ENCODE results near the gene ZNF785. TPM values are rescaled to one million over a fixed set of nuclear protein-coding genes. Genes with fewer than 3 reads are reported as not detected.
A peak's percentile ranks its signal among the peaks of the same experiment; 100 is the strongest.

The ZNF785 gene
- total RNA-seq, 4 donors from 2014 or later = 6.9 to 17.0 (median 12.2) TPM

DNA sequence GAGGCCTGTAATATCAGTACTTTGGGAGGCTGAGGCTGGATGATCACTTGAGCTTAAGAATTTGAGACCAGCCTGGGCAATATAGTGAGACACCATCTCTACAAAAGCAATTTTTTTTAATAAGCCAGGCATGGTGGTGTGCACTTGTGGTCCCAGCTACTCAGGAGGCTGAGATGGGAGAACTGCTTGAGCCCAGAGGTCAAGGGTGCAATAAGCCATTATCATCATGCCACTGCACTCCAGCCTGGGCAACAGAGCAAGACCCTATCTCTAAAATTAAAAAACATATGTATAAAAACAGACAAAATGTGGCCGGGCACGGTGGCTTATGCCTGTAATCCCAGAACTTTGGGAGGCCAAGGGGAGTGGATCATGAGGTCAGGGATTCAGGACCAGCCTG is 3.2 kb upstream of the ZNF785 start:
- no peak overlapping the region for H3K27ac ChIP-seq
- H3K4me3 ChIP-seq = no peak overlapping the region
- TF ChIP-seq EP300 (IDR thresholded peaks at IDR 0.05) = no peak
- no peak for TF ChIP-seq CTCF (IDR thresholded peaks at IDR 0.05)
- TF ChIP-seq POLR2A (IDR thresholded peaks at IDR 0.05) = no peak
- TF ChIP-seq POLR2AphosphoS5 (IDR thresholded peaks at IDR 0.05) = no peak
- H3K36me3 ChIP-seq = peaks cover 0 to 9% of the 10 kb centered on the region in 2 donors
- no peaks in the 10 kb centered on the region for H3K9me3 ChIP-seq
- H3K4me1 ChIP-seq = peaks cover 0 to 31% (median 10%) of the 10 kb centered on the region in 3 donors
- no peak for ATAC-seq
- H3K27me3 ChIP-seq = no peaks in the 10 kb centered on the region
- WGBS, 2 donors (ENCODE audit: low coverage in 1 of 2) = 80 to 93% methylated on average over 1 to 2 of the region's 2 CpGs

DNA sequence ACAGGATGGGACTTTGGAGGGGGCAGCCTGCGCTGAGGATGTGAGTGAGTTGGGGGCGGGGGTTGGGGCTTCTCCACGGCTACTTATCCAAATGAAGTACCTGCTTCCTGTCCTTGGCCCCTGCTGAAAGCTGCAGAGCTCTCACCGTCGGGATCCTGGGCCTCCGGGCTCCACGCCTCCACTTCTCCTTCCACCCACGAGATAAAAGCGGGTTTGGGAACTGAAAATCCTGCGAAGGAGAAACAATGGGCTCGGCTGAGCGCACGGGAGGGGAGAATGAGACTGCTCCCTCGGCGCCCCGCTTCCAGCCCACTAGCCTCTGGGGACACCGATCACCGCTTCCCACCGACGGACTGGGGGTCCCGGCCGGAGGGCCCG is 486 bp downstream of the ZNF785 start:
- TF ChIP-seq POLR2A (IDR thresholded peaks at IDR 0.05) (no peak), EP300 (IDR thresholded peaks at IDR 0.05) (no peak), POLR2AphosphoS5 (IDR thresholded peaks at IDR 0.05) (no peak), CTCF (IDR thresholded peaks at IDR 0.05) (no peak)
- Histone ChIP-seq H3K4me1 (peaks cover 0 to 61% (median 10%) of the 10 kb centered on the region in 3 donors), H3K27ac (peak overlapping the region; percentile 64 to 96 (median 94)), H3K9me3 (no peaks in the 10 kb centered on the region), H3K4me3 (peak overlapping the region; percentile 43 to 81), H3K27me3 (no peaks in the 10 kb centered on the region), H3K36me3 (peaks cover 0 to 39% of the 10 kb centered on the region in 2 donors)
- WGBS, 2 donors (ENCODE audit: low coverage in 1 of 2) = no CpG with 5 or more reads among the region's 23 CpGs
- no peak for ATAC-seq

- Histone ChIP-seq H3K36me3 (peaks cover 0 to 57% of the 10 kb centered on the region in 2 donors), H3K27ac (no peak overlapping the region), H3K27me3 (no peaks in the 10 kb centered on the region), H3K4me3 (no peak overlapping the region), H3K4me1 (peaks cover 0 to 61% (median 10%) of the 10 kb centered on the region in 3 donors), H3K9me3 (no peaks in the 10 kb centered on the region)
- ATAC-seq = no peak
- TF ChIP-seq POLR2AphosphoS5 (IDR thresholded peaks at IDR 0.05) (no peak), CTCF (IDR thresholded peaks at IDR 0.05) (no peak), EP300 (IDR thresholded peaks at IDR 0.05) (no peak), POLR2A (IDR thresholded peaks at IDR 0.05) (no peak)
- WGBS, 2 donors (ENCODE audit: low coverage in 1 of 2) = 86% methylated on average over 25 of the region's 48 CpGs; no CpG with 5 or more reads in 1 of the 2 donors
Measured at GRCh38 chr16:30582611-30583340, 2.7 kb downstream of the ZNF785 start.

DNA sequence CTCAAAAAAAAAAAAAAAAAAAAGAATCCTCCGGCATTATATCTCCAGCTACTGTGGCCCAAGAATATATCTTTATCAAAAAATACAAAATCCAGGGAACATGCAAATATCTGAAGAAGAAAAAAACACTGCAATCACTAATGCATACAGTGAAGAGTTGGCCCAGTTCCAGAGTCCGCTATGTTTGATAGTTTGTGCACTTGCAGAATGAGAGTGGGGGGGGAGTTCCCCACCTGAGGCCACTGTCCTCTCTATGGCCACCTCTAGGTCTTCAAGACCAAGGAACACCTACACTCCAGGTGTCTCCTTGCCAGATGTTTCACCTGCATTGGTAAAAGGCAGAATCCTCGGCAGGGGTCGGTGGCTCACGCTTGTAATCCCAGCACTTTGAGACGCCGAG is 4.0 kb downstream of the ZNF785 start:
- Histone ChIP-seq H3K4me3 (no peak overlapping the region), H3K9me3 (no peaks in the 10 kb centered on the region), H3K4me1 (peaks cover 0 to 52% (median 10%) of the 10 kb centered on the region in 3 donors), H3K27me3 (no peaks in the 10 kb centered on the region), H3K36me3 (peaks cover 0 to 66% of the 10 kb centered on the region in 2 donors), H3K27ac (no peak overlapping the region)
- TF ChIP-seq POLR2A (IDR thresholded peaks at IDR 0.05) (no peak), POLR2AphosphoS5 (IDR thresholded peaks at IDR 0.05) (no peak), CTCF (IDR thresholded peaks at IDR 0.05) (no peak), EP300 (IDR thresholded peaks at IDR 0.05) (no peak)
- no peak for ATAC-seq
- 75 to 82% methylated on average over 2 to 7 of the region's 7 CpGs for WGBS, 2 donors (ENCODE audit: low coverage in 1 of 2)

DNA sequence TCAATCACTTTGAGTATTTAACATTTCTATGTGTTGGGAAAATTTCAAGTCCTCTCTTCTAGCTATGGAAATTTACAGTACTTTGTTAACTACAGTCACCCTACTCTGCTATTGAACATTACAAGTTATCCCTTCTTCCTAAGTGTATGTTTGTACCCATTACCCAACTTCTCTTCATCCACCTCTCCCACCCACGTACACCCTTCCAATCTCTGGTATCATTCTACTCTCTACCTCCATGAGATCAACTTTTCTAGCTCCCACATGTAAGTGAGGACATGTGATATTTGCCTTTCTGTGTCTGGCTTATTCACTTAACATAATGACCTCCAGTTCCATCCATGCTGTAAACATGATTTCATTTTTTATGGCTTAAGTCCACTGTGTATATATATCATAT is 10.8 kb downstream of the ZNF785 start:
- H3K27ac ChIP-seq = no peak overlapping the region
- H3K4me3 ChIP-seq = no peak overlapping the region
- WGBS, 2 donors (ENCODE audit: low coverage in 1 of 2) = 79 to 100% methylated on average over 1 of the region's 1 CpG

More for the DNA sequence above, 10.8 kb downstream of the ZNF785 start:
- Histone ChIP-seq H3K36me3 (peaks cover 0 to 32% of the 10 kb centered on the region in 2 donors), H3K4me1 (peaks cover 0 to 24% (median 19%) of the 10 kb centered on the region in 3 donors), H3K27me3 (no peaks in the 10 kb centered on the region), H3K9me3 (no peaks in the 10 kb centered on the region)
- TF ChIP-seq POLR2AphosphoS5 (IDR thresholded peaks at IDR 0.05) (no peak), POLR2A (IDR thresholded peaks at IDR 0.05) (no peak), EP300 (IDR thresholded peaks at IDR 0.05) (no peak), CTCF (IDR thresholded peaks at IDR 0.05) (no peak)
- no peak for ATAC-seq

All from gastroesophageal sphincter (tissue), 4 donors.